WERI-Rb-1 (cell line): ENCODE data around the gene BAIAP2L2.
A peak's percentile ranks its signal among the peaks of the same experiment; 100 is the strongest.

Experiments used
- DNase-seq: peaks from one replicate; pipeline ENCODE4 v3.0.0-alpha.2; 2020
- H3K27ac ChIP-seq: fragments of 250-450 bp; sonication (Bioruptor Pico); 2 replicates; pipeline ENCODE4 v1.5.1; 2020; ENCODE audit warnings: mild to moderate bottlenecking, moderate library complexity
- H3K27me3 ChIP-seq: fragments of 250-450 bp; sonication (Bioruptor Pico); 2 replicates; pipeline ENCODE4 v1.5.1; 2021; ENCODE audit warnings: mild to moderate bottlenecking, low read depth, moderate library complexity; ENCODE audit not compliant: insufficient read depth, severe bottlenecking
- H3K36me3 ChIP-seq: fragments of 250-450 bp; sonication (Bioruptor Pico); 2 replicates; pipeline ENCODE4 v1.5.1; 2020; ENCODE audit warnings: mild to moderate bottlenecking, moderate library complexity
- H3K4me3 ChIP-seq: 2 replicates; pipeline ENCODE4 v1.5.1; 2011; ENCODE audit warnings: low read depth, mild to moderate bottlenecking, control low read depth, low read length
- H3K9me3 ChIP-seq: fragments of 250-450 bp; sonication (Bioruptor Pico); 2 replicates; pipeline ENCODE4 v1.5.1; 2021; ENCODE audit warnings: mild to moderate bottlenecking, moderate library complexity; ENCODE audit not compliant: severe bottlenecking
- CTCF ChIP-seq: IDR thresholded peaks from 2 replicates; pipeline ENCODE4 v1.5.1; 2011; ENCODE audit warnings: low read depth, mild to moderate bottlenecking, control low read depth, inconsistent platforms, low read length

BAIAP2L2 gene

GRCh38 chr22:38126928-38127668 lies 16.6 kb upstream of the BAIAP2L2 start:
- peak; percentile 85 for DNase-seq
- Histone ChIP-seq H3K36me3 (peaks cover 12% of the 10 kb centered on the region), H3K9me3 (no peaks in the 10 kb centered on the region), H3K27ac (peak overlapping the region; percentile 74), H3K27me3 (no peaks in the 10 kb centered on the region), H3K4me3 (no peak overlapping the region)
- TF ChIP-seq CTCF, result no peak

GRCh38 chr22:38125751-38126201 lies 15.3 kb upstream of the BAIAP2L2 start:
- no peak overlapping the region for H3K4me3 ChIP-seq
- no peaks in the 10 kb centered on the region for H3K9me3 ChIP-seq
- H3K27me3 ChIP-seq, result no peaks in the 10 kb centered on the region
- DNase-seq, result no peak
- no peak for TF ChIP-seq CTCF
- peak overlapping the region; percentile 74 for H3K27ac ChIP-seq
- H3K36me3 ChIP-seq, result peaks cover 7% of the 10 kb centered on the region; the same call in 1 of the 2 replicates

GRCh38 chr22:38125038-38125610 lies 14.6 kb upstream of the BAIAP2L2 start:
- no peak overlapping the region for H3K27ac ChIP-seq
- no peak for TF ChIP-seq CTCF
- H3K27me3 ChIP-seq, result no peaks in the 10 kb centered on the region

GRCh38 chr22:38124236-38124974 lies 13.9 kb upstream of the BAIAP2L2 start:
- peak; percentile 29 for DNase-seq
- H3K27ac ChIP-seq, result no peak overlapping the region

More at GRCh38 chr22:38125038-38125610, 14.6 kb upstream of the BAIAP2L2 start:
- no peak for DNase-seq
- H3K36me3 ChIP-seq, result peaks cover 7% of the 10 kb centered on the region; the same call in 1 of the 2 replicates
- no peaks in the 10 kb centered on the region for H3K9me3 ChIP-seq
- H3K4me3 ChIP-seq, result no peak overlapping the region

GRCh38 chr22:38122616-38123015 lies 12.1 kb upstream of the BAIAP2L2 start:
- peaks cover 1% of the 10 kb centered on the region; the same call in 1 of the 2 replicates for H3K36me3 ChIP-seq
- no peak overlapping the region for H3K27ac ChIP-seq
- no peak for DNase-seq
- no peaks in the 10 kb centered on the region for H3K9me3 ChIP-seq
- H3K27me3 ChIP-seq, result no peaks in the 10 kb centered on the region
- no peak overlapping the region for H3K4me3 ChIP-seq
- TF ChIP-seq CTCF, result no peak

More at GRCh38 chr22:38124236-38124974, 13.9 kb upstream of the BAIAP2L2 start:
- TF ChIP-seq CTCF, result 0 out of 2 replicates have a peak, but pooled peaks have one; percentile 10
- no peak overlapping the region for H3K4me3 ChIP-seq
- H3K27me3 ChIP-seq, result no peaks in the 10 kb centered on the region
- H3K36me3 ChIP-seq, result peaks cover 7% of the 10 kb centered on the region; the same call in 1 of the 2 replicates
- no peaks in the 10 kb centered on the region for H3K9me3 ChIP-seq
